DND-41 (cell line): Measurements from ENCODE around the gene PCBP1.

ENCODE experiments used
- ATAC-seq: fragments of 200-7000 bp; cut with Tn5 transposase; 3 replicates; pipeline ENCODE4 v1.9.1; 2021; ENCODE audit warnings: low read depth; ENCODE audit not compliant: insufficient read depth
- DNase-seq: peaks from one replicate; pipeline ENCODE4 v3.0.0-alpha.2; 2020
- H2AFZ ChIP-seq: 2 replicates; pipeline ENCODE4 v1.6.0; 2012; ENCODE audit warnings: low read depth, low read length
- H3K27ac ChIP-seq: 2 replicates; pipeline ENCODE4 v1.5.1; 2012; ENCODE audit warnings: low read length, inconsistent platforms
- H3K27me3 ChIP-seq: fragments of 200-600 bp; sonication (generic); 2 replicates; pipeline ENCODE4 v1.6.0; 2012; ENCODE audit warnings: low read length, mild to moderate bottlenecking, inconsistent platforms; ENCODE audit not compliant: insufficient read depth, poor library complexity
- H3K36me3 ChIP-seq: 2 replicates; pipeline ENCODE4 v1.5.1; 2012; ENCODE audit warnings: low read length, inconsistent platforms; ENCODE audit not compliant: insufficient read depth
- H3K4me1 ChIP-seq: 2 replicates; pipeline ENCODE4 v1.5.1; 2012; ENCODE audit warnings: mild to moderate bottlenecking, low read length; ENCODE audit not compliant: insufficient read depth
- H3K4me2 ChIP-seq: 2 replicates; pipeline ENCODE4 v1.6.0; 2012; ENCODE audit warnings: mild to moderate bottlenecking, moderate library complexity, low read length, inconsistent platforms; ENCODE audit not compliant: insufficient read depth
- H3K4me3 ChIP-seq, 2 experiments: fragments of 200-600 bp in 1 of 2; shearing (Covaris generic) in 1 of 2; 2 replicates each; pipeline ENCODE4 v1.5.1; 2012 to 2016; ENCODE audit warnings: inconsistent platforms in 2 of 2, low read length in 2 of 2, mild to moderate bottlenecking in 2 of 2, low read depth in 1 of 2, moderate library complexity in 1 of 2
- H3K79me2 ChIP-seq: 2 replicates; pipeline ENCODE4 v1.6.0; 2012; ENCODE audit warnings: low read length, inconsistent platforms; ENCODE audit not compliant: insufficient read depth
- H3K9ac ChIP-seq: 2 replicates; pipeline ENCODE4 v1.6.0; 2012; ENCODE audit warnings: low read depth, mild to moderate bottlenecking, inconsistent platforms, low read length, moderate library complexity
- H3K9me3 ChIP-seq: 2 replicates; pipeline ENCODE4 v1.5.1; 2012; ENCODE audit warnings: low read length, moderate library complexity, mild to moderate bottlenecking, inconsistent platforms; ENCODE audit not compliant: insufficient read depth, severe bottlenecking
- H4K20me1 ChIP-seq: 2 replicates; pipeline ENCODE4 v1.6.0; 2012; ENCODE audit warnings: low read length; ENCODE audit not compliant: insufficient read depth
- CTCF ChIP-seq: IDR thresholded peaks from 2 replicates; pipeline ENCODE4 v1.5.1; 2012; ENCODE audit warnings: borderline replicate concordance, low read length, moderate library complexity, mild to moderate bottlenecking; ENCODE audit not compliant: poor library complexity, severe bottlenecking; ENCODE audit errors: extremely low read depth
- EZH2 ChIP-seq: IDR thresholded peaks from 3 replicates; pipeline ENCODE4 v1.6.1; 2012; ENCODE audit warnings: borderline replicate concordance, low read depth, mild to moderate bottlenecking, moderate library complexity, low read length, inconsistent platforms; ENCODE audit not compliant: severe bottlenecking

PCBP1 gene

GRCh38 chr2:70042246-70042645 is 45.0 kb upstream of the PCBP1 start:
- peaks cover 19% of the 10 kb centered on the region for H3K4me1 ChIP-seq
- no peaks in the 10 kb centered on the region for H3K9me3 ChIP-seq
- peaks cover 11% of the 10 kb centered on the region; the same call in 1 of the 2 replicates for H3K36me3 ChIP-seq
- H2AFZ ChIP-seq = no peak overlapping the region
- H3K27ac ChIP-seq = no peak overlapping the region
- no peak for DNase-seq
- no peaks in the 10 kb centered on the region for H3K27me3 ChIP-seq
- no peaks in the 10 kb centered on the region for H4K20me1 ChIP-seq
- no peak for ATAC-seq
- H3K9ac ChIP-seq = no peak overlapping the region
- no peaks in the 10 kb centered on the region for H3K79me2 ChIP-seq
- no peak overlapping the region for H3K4me3 ChIP-seq
- H3K4me2 ChIP-seq = no peak overlapping the region
- TF ChIP-seq EZH2 = no peak
- no peak for TF ChIP-seq CTCF

GRCh38 chr2:70043252-70043875 is 43.9 kb upstream of the PCBP1 start:
- H3K4me2 ChIP-seq = no peak overlapping the region
- no peaks in the 10 kb centered on the region for H3K79me2 ChIP-seq
- H3K9ac ChIP-seq = no peak overlapping the region
- H3K27me3 ChIP-seq = no peaks in the 10 kb centered on the region
- peak; percentile 72 for ATAC-seq
- H3K4me3 ChIP-seq = no peak overlapping the region
- H4K20me1 ChIP-seq = no peaks in the 10 kb centered on the region
- DNase-seq = peak; percentile 59
- H3K36me3 ChIP-seq = peaks cover 15% of the 10 kb centered on the region
- TF ChIP-seq EZH2 (no peak), CTCF (no peak)
- H3K4me1 ChIP-seq = peaks cover 18% of the 10 kb centered on the region
- H3K9me3 ChIP-seq = no peaks in the 10 kb centered on the region
- H2AFZ ChIP-seq = no peak overlapping the region
- peak overlapping the region; percentile 54; the same call in 1 of the 2 replicates for H3K27ac ChIP-seq

- DNase-seq (no peak), ATAC-seq (no peak)
- H2AFZ ChIP-seq = no peak overlapping the region
- no peaks in the 10 kb centered on the region for H3K27me3 ChIP-seq
- TF ChIP-seq EZH2 = no peak
- TF ChIP-seq CTCF = no peak
- no peaks in the 10 kb centered on the region for H4K20me1 ChIP-seq
- peaks cover 18% of the 10 kb centered on the region for H3K4me1 ChIP-seq
- H3K79me2 ChIP-seq = no peaks in the 10 kb centered on the region
- H3K27ac ChIP-seq = no peak overlapping the region
- no peak overlapping the region for H3K4me2 ChIP-seq
- H3K9me3 ChIP-seq = no peaks in the 10 kb centered on the region
- peaks cover 24% of the 10 kb centered on the region for H3K36me3 ChIP-seq
- H3K9ac ChIP-seq = no peak overlapping the region
- H3K4me3 ChIP-seq = no peak overlapping the region
Observed at GRCh38 chr2:70044290-70045040, 42.8 kb upstream of the PCBP1 start.
